C1 segment of cervical spinal cord (tissue), 14 donors: Measurements from ENCODE around the gene COPS7A.

ENCODE experiments used
- DNase-seq, 14 donors: peaks; one replicate each; lab custom pipeline; 2025; lab: John Stamatoyannopoulos, UW

Gene COPS7A

GRCh38 chr12:6750506-6750905, 26.7 kb downstream of the COPS7A start:
- DNase-seq, result no peak

GRCh38 chr12:6751767-6752166, 27.9 kb downstream of the COPS7A start:
- DNase-seq, result no peak

GRCh38 chr12:6752167-6752920, 28.5 kb downstream of the COPS7A start:
- peak in 2 of 14 donors; percentile 59 to 73 for DNase-seq

- DNase-seq, result peak; percentile 62 to 99 (median 92)
These were observed 29.3 kb downstream of the COPS7A start, which contains the start of gene MLF2 for GRCh38 chr12:6752921-6753771. MLF2 (minus strand) TSS chr12:6753141; CDS start chr12:6752334, 807 bp downstream.

- no peak for DNase-seq
These were observed 30.0 kb downstream of the COPS7A start for GRCh38 chr12:6753772-6754356.

GRCh38 chr12:6754411-6754810, 30.6 kb downstream of the COPS7A start:
- no peak for DNase-seq

GRCh38 chr12:6757028-6757690, 33.3 kb downstream of the COPS7A start:
- DNase-seq, result no peak

- DNase-seq, result no peak
These were observed 34.8 kb downstream of the COPS7A start for GRCh38 chr12:6758506-6759095.

GRCh38 chr12:6759741-6760140, 35.9 kb downstream of the COPS7A start:
- DNase-seq, result no peak

- peak in 1 of 14 donors; percentile 53 for DNase-seq
These were observed 39.5 kb downstream of the COPS7A start for GRCh38 chr12:6763380-6763779.

- peak; percentile 29 to 100 (median 85) for DNase-seq
These were observed 40.4 kb downstream of the COPS7A start for GRCh38 chr12:6764011-6764828.

- peak in 1 of 14 donors; percentile 59 for DNase-seq
These were observed 41.3 kb downstream of the COPS7A start for GRCh38 chr12:6765048-6765633.

- DNase-seq, result peak in 9 of 14 donors; percentile 21 to 93 (median 47)
These were observed 42.1 kb downstream of the COPS7A start, which contains the start of gene PTMS for GRCh38 chr12:6765634-6766581. PTMS (plus strand) TSS chr12:6766363; CDS start chr12:6766706, 343 bp downstream.

- DNase-seq, result peak in 11 of 14 donors; percentile 20 to 73 (median 50)
These were observed 43.0 kb downstream of the COPS7A start for GRCh38 chr12:6766651-6767349.

- peak in 1 of 14 donors; percentile 47 for DNase-seq
These were observed 43.8 kb downstream of the COPS7A start for GRCh38 chr12:6767353-6768319.

GRCh38 chr12:6768437-6768914, 44.6 kb downstream of the COPS7A start:
- peak in 1 of 14 donors; percentile 23 for DNase-seq
